Measurements from ENCODE around the gene HLA-DOB.

HLA-DOB gene

DNA sequence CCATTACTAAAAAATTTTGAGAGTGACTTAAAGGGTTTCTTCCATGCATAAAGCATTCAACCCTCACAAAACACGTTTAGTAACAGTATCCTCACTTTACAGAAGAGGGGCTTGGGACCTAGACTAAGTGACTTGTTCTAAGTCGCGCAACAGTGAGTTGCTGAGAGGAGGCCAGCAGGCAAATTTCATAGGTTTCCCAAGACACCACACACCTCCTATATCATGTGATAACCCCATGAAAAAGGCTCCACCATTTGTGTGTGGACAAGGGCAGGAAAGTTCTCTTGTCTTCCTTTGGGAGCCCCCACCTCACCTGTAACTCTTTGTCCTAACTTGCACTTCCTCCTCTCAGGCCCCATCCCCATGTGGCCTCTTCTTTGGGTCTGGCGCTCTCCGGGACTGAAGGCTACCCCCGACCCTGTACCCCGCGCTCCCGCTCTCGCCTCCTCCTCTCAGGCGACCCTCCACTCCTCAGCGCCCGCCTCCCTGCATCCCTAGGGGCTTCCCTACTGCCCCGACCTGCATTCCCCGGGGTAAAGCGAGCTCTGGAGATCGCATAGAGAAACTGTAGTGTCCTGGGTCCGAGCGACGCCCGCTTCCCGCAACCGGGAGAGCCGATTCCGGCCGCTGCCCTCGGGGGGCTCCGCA, 26.7 kb upstream of the HLA-DOB start:
- no peak for DNase-seq

DNA sequence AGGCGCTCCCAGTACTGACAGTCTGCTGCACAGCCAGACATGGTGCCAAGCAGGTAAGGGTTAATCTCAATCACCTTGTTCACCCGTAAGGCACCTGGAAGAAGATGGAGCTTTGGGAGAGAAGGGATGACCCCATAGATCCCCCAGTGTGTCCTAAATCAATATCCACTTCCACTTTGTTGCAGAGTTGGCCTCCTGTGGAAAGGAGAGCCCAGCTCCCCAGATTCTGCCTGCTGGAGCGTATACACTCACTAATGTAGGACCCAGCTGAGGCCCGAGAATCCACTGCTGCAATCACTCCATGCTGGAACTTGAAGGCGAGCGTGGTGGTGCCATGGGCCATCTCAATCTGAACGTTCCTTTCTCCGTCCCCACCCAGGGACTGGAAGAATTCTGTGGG, 25.9 kb upstream of the HLA-DOB start:
- DNase-seq: no peak

DNA sequence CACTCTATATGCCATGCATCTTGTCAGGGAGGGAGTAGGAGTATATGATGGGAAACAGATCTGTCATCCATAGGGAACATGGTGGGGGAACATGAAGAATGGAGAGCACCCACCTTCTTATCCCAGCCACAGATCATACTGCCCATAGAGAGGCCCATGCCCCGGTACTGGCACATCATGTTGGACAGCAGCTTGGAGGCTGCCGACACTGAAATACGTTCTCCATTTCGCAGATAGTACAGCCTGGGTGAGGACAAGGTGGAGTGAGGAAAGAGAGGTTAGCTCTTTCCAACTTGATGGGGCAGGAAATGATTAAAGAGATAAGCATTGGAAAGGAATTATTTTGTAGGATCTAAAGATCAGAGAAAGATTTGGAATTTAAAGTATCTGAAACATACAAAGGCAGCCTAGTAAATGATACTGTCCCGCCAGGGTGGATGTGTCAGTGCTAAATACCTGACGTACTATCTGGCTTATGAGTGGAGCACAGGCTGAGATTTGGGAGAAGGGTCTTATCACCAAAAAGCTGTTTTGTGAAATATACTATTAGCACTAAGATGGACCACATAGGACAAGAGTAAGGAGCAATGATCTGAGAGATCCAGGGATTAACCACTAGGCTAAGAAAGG, 25.3 kb upstream of the HLA-DOB start:
- no peak for DNase-seq

DNA sequence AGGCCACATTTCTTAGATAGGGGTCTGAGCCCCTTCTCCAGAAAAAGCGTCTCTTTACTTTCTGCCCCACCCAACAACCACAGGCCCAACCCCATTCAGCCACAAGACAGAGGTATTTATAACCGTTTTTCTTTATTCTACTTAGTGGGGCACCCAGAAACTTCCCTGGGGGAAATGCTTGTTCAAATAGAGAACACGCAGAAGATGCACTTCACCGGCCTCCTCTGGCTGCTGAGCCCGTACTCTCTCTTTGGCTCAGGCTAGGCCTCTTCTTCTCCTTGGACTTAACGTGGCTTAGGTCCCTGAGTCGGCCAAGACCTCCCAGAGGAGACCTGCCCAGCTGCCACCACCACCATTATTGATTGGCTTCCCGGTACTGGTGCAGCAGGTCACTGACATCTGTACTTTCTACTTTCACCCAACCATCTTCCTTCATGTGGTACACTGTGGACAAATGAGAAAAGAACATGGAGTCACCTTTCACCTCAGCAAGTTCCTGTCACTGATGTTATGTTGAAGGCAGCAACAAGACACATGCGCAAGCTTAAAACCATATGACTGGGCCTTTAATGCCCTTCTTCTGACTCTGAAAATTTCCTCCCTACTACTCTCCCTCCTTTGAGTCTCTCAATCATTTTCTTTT, 23.9 kb upstream of the HLA-DOB start:
- no peak for DNase-seq

DNA sequence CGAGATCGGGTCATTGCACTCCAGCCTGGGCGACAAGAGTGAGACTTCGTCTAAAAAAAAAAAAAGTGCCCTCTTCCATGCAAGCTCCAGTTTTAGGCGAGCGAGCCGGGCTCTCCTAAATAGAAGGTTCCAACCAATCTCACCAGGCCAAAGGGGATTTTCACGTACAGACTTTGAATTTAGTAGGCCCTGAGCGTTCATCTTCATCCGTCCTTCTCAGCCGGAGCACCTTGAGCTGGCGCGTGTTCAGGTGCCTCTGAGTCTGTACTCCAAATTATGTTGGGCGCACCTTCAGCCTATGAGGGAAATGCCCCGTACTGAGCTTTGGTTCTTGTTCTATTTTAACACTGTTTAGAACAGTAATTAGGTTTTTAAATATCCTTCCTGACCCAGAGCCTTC, 22.6 kb upstream of the HLA-DOB start:
- no peak for DNase-seq

DNA sequence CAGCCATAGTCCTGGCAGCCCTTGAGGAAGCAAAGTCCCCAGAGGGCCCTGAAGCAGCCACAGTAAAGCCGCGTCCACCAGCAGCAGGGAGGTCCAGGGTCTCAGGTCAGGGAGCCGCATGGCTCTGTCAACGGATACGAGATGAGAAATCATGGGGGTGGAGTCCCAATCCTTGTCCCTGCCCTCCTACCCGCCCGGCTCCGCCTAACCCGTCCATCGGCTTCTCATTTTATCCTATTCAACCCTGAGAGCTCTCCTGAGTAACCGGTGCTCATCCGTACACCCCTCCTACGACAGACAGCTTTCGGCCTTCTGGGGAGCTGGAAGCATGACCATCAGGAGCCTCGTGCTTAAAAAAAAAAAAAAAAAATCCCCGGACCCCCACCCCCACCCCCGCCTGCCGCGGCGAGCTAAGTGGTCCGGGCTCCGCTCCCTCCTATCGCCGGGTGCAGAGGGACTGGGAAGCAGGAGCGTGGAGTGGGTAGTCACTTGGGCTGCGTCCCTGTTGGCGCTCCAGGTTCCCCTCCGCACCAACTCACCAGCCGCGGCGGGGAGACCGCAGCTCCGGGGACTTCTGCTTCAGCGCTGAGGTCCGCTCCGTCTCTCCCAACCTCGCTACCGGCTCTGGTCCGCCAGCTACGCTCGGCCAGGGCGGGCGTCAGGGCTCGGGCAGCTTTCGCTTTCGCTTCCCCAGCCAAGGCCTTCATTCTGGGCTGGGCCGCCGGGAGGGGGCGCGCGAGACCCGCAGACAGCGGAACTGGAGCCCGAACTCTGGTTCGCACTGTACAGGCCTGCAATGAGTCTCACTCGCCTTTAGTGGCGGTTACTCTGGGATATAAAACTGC, 21.5 kb upstream of the HLA-DOB start, which contains the start of gene TAP2:
TAP2 (minus strand) TSS at position 626 of the 845 bp plus-strand sequence; CDS start at position 120, 506 bp downstream.
- DNase-seq: peak; percentile 85

DNA sequence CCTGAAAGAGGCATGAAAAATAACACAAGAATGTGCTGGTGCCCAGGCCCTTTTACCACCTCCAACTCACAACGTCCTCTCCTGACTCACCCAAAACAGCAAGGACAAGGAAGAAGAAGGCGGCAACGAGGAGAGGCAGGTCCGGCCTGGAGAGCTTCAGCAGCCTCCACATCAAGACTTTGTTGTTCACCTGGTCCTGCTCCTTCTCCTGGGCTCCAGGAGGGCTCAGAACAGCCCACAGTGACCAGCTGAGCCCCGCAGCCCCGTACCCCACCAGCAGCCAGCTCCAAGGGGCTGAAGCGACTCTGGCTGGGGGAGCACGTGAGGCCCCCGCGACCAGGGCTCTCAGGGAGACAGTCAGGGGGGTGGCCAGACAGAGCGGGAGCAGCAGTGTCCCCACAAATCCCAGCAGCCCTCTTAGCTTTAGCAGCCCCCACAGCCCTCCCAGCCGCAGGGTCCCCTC, 20.9 kb upstream of the HLA-DOB start:
- no peak for DNase-seq

DNA sequence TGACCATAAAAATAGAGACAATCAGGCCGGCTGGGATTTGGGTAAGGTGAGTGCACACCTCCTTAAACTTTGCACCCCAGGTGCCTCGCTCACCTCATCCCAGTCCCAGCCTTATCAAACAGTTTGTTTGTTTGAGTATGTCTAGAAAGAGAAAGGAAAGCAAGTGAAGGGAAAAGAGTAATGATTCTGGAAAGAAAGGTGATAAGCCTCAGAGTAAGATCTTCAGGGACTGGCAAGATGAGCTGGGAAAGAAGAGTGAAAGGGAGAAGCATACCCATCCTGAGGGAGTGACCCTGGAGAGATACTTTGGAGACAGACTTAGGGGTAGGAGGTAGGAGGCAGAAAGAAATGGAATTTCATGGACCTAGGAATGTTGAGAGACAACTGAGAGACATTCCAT, 20.1 kb upstream of the HLA-DOB start:
- DNase-seq: no peak

DNA sequence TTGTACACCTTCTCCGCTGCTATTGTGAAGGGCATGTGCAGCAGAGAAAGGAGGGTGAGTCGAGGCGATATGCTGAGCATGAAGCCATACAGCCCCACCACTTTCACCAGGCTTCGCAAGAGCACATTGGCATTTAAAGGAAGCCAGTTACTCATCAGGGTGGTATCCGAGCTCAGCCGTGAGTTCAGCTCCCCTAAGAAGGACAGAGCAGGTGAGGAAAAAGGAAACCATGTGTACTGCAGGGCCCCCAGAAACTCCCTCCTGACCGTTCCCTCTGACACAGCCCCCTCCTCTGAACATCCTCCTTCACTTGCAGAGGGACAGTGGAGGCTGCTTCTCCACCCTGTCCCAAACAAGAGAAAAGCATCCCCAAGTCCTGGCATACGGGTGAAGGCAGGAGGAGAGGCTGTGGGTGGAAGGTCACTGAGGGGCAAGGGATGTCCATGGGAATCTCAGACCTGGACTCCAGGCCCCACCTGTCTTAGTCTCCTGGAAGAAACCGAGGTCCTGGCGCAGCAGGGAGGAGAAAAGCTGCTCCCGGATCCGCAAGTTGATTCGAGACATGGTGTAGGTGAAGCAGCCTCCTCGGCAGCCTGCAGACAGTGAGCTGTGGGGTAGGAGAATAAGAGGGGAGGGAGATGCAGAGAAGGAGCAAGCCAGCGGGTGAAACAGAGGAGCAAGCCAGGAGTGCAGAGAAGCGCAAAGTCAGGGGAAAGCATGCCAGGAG, 18.5 kb upstream of the HLA-DOB start:
- DNase-seq: no peak

DNA sequence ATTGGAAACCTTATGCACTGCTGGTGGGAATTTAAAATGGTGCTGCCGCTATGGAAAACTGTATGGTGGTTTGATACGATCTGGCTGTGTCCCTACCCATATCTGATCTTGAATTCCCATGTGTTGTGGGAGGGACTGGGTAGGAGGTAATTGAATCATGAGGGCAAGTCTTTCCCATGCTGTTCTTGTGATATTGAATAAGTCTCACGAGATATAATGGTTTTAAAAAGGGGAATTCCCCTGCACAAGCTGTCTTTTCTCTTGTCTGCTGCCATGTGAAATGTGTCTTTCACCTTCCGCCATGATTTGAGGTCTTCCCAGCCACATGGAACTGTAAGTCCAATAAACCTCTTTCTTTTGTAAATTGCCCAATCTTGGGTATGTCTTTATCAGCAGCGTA, 16.9 kb upstream of the HLA-DOB start:
- DNase-seq: no peak

DNA sequence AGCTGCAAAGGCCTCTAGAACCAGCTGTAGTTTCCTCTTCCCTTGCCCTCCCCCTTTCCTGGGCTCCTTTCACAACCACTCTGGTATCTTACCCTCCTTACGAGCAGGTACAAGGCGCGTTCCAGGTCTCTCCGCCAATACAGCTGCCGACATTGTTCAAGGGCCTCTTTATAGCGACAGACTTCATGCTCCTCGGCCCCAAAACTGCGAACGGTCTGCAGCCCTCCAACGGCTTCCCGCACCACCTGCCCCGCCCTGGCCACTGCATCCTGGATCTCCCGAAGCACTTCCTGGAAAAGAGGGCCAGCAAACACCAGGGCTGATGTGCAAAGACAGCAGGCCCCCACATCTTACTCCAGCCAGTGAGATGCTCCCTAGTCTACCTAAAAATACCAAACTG, 15.7 kb upstream of the HLA-DOB start:
- DNase-seq: no peak

DNA sequence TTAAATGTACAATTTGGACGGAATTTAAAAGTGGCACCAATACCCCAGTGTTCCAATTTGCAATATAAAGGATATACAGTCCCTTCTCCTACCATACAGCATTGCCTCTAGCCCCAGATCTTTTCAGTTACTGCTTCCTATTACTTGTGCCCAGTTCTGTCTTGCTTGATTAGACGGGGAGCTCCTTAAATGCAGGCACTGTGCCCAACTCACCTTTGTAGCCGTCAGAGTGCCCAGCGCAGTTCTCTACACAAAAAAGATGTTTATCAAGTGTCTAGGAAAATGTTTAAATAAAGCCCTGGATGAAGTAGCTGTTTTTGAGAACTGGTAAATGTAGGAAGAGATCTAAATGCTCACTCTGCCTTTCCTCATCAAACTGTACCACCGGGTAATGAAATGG, 14.1 kb upstream of the HLA-DOB start:
- DNase-seq: no peak

DNA sequence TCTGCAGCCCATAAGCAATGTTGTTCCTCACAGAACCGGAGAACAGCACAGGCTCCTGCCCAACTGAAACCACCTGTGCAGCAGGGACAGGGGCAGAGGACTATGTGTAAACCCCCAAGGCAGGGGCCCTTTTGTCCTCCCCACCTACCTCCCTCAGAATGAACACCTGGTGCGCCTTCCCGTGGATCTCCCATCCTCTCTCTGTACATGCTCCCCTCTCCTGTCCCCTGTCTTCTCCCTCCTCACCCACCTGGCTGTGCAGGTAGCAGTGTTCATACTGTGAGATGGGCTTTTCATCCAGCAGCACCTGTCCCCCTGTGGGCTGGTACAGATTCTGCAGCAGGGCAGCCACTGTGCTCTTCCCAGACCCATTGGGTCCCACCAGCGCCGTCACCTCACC, 13.2 kb upstream of the HLA-DOB start:
- no peak for DNase-seq

DNA sequence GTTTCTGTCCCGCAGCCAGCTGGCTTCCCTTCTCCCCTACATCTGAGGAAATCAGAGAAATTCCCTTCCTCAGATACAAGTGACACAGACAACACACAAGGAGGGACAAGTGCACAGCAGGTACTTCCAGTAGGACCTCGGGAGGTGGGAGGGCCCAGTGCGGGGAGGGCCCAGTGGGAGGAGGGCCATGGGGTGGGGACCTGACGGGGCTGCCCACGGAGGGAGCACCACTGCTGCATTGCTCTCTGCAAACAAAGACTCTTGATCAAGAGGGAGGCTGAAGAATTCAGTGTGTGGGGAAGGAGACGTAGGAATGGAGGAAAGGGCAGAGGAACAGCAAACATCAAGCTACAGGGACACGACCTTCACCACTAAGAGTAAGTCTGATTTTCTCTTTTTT, 12.7 kb upstream of the HLA-DOB start:
- no peak for DNase-seq

DNA sequence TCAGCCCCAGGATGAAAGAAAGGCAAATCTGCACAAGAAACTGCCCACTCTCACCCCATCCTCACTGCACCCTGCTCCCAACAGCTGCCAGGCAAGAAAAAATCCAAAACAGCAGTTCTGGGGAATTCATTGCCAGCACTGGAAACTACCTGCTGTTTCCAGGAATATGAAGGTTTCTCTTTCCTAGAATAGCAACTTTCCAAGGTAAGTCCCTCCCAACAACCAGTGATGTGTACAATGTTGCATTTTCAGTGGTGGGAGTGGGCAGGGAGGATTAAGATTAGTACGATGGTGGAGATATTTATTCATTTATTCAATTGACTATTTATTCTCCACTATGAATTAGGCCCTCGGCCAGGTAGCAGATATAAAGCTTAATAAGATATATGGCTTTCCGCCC, 10.2 kb upstream of the HLA-DOB start:
- DNase-seq: no peak

DNA sequence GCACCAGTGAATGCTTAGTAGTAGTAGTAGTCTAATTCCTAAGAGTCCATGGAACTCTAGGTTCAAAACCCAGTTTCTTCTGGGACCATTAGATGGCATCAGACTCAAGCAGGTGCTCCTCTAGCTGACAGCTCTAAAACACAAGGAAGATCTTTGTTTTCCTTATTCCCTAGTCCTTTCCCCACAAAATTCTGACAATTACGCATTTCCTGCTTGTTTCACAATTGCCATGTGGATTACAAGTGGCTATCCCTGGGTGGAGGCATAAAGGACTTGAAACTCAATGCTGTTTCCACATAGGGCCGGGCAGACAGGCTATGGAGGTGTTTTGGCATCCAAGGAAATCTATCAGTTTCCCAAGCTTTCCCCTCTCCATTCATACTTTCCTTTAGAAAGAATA, 9.2 kb upstream of the HLA-DOB start:
- DNase-seq: no peak

DNA sequence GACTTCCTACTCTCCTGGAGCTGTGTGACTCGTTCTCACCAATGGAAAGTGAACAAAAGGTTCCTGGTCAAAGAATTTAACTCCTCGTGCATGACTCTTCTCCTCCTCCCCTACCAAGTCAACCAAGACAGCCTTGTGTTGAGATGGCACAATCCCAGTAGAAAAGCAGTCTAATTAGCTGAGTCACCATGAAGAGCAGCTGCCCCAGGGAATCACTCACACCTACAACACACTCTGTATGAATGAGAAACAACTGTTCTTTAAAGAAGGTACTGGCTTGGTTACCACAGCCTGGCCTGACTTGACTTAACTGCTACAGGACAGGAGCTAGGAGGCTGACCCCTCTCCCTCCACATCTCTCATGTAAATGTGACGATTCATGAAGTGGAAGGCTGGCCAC, 2.9 kb upstream of the HLA-DOB start:
- DNase-seq: no peak

DNA sequence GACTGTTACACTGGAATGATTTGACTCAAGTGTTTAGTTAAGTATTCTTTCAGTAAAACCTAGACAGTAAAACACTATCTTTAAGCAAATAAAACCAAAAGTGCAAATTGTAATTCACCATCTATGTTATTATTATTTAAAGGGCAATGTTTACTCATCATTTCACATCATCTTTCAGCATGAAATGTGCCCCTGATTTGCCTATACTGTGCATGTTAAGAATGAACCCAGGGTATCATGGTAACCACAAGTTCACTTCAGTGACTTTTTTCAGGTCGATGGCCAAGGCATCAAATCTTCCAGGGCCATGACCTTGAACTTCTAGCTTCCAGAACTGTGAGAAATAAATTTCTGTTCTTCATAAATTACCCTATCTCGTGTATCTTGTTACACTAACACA, 2.1 kb upstream of the HLA-DOB start:
- DNase-seq: no peak

DNA sequence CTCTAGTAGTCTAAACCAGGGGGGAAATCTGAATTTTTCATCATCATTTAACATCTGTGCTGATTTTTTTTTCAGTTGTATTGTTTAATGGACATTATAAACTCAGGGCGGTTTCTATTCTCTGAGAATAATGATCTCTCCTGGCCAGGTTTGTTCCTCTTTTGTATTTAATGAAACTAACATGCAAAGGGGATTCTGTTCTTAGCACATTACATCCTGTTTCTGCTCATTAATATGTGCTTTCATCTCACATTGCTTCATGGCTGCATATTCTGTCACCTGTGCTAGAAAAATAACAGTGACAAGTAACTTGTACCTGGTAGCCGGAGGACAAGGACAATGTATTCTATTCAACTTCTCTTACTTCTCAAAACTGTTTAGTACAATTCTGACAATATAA, 806 bp downstream of the HLA-DOB start:
- no peak for DNase-seq

DNA sequence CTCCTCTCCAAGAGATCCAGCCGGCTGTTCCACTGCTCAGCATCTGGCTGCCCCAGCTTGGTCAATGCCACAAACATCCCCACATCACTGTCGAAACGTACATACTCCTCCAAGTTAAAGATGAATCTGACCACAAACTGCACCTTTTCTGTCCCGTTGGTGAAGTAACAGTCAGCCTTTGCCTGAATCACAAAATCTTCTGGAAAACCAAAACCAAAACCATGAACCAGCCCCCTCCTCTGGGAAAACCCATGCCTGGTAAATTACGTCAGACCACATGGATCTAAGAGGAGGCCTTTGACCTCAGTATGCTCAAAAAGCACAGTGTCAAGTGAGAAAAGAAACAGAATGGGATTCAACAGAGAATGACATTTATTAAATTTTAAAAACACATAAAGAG, 1.7 kb downstream of the HLA-DOB start:
- no peak for DNase-seq

DNA sequence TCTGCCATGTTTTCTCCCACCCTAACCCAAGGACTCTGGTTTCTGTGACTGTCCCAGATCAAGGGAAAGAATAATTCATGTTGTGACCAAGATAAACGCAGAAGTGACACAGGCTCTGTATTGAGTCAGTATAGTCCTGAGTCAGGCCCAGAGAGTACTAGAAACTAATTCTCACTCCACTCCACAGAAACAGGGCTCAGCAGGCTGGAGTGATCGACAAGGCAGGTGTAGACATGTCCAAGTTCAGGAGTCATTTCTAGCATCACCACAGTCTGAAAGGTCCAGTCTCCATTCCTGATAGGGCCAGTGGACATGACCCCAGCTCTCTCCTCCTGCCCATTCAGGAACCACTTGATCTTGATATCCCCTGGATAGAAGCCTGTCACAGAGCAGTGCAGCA, 2.7 kb downstream of the HLA-DOB start:
- DNase-seq: no peak

DNA sequence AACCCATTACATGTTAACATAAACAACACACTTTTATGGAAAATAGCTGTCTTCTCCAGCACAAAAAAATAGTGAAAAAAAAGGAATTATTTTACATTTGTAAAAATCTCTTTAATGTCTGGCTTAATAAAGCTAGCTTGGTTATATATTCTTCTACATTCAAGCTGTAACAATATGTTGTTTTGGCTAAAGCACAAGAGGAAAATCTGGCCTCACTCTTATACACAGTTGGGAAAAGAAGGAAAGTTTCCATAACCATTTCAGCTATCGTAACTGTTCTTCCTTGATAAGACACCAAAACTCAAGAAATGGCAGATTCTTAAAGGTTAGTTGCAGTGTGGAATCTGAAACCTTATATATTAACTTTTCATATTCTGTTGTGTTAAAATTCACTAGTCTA, 7.6 kb downstream of the HLA-DOB start:
- DNase-seq: no peak

Data from 8988T (cell line).